Neuron (in vitro differentiated cells): ENCODE data around the gene MAG.

Experiments
- H2AFZ ChIP-seq: one replicate; pipeline ENCODE4 v1.6.1; 2013; ENCODE audit warnings: low read depth, mild to moderate bottlenecking, inconsistent platforms, low read length, moderate library complexity
- H3K27me3 ChIP-seq: one replicate; pipeline ENCODE4 v1.6.1; 2013; ENCODE audit warnings: low read length; ENCODE audit not compliant: insufficient read depth
- H3K36me3 ChIP-seq: one replicate; pipeline ENCODE4 v1.6.1; 2013; ENCODE audit warnings: low read length; ENCODE audit not compliant: insufficient read depth
- H3K4me1 ChIP-seq: one replicate; pipeline ENCODE4 v1.6.1; 2013; ENCODE audit warnings: low read length; ENCODE audit not compliant: insufficient read depth
- H3K4me3 ChIP-seq: 2 replicates; pipeline ENCODE4 v1.5.1; 2013; ENCODE audit warnings: mild to moderate bottlenecking, low read length, moderate library complexity
- H3K9me3 ChIP-seq: one replicate; pipeline ENCODE4 v1.6.1; 2013; ENCODE audit warnings: low read length

Gene MAG

GRCh38 chr19:35314031-35314430 is 22.1 kb downstream of the MAG start:
- H3K36me3 ChIP-seq, result no peaks in the 10 kb centered on the region
- no peaks in the 10 kb centered on the region for H3K9me3 ChIP-seq
- peaks cover 3% of the 10 kb centered on the region for H3K27me3 ChIP-seq
- H2AFZ ChIP-seq, result no peak overlapping the region
- H3K4me3 ChIP-seq, result no peak overlapping the region
- peaks cover 5% of the 10 kb centered on the region for H3K4me1 ChIP-seq

DNA sequence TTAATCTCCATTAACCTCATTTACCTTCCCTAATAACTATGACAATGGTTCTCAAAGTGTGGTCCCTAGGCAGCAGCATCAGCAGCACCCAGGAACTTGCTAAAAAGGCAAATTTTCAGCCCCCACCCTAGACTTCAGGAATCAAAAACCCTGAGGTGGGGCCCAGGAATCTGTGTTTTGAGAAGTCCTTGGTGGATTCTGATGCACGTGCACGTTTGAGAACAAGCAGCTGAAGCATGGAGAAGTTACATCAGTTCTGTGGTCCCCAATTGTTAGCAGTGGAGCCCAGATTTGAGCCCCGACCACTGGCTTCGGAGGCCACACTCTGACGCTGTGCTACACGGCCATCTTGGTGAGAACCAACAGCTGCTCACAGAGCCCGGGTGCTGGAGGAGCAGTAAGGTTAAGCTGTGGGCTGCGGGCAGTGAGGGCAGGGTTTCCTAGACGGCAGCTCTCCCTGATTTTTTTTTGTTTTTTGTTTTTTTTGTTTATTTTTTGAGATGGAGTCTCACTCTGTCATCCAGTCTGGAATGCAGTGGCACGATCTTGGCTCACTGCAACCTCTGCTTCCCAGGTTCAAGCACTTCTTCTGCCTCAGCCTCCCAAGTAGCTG is 23.0 kb downstream of the MAG start:
- Histone ChIP-seq H3K9me3 (no peaks in the 10 kb centered on the region), H2AFZ (no peak overlapping the region), H3K27me3 (peaks cover 3% of the 10 kb centered on the region), H3K4me3 (no peak overlapping the region), H3K4me1 (peaks cover 5% of the 10 kb centered on the region), H3K36me3 (no peaks in the 10 kb centered on the region)

DNA sequence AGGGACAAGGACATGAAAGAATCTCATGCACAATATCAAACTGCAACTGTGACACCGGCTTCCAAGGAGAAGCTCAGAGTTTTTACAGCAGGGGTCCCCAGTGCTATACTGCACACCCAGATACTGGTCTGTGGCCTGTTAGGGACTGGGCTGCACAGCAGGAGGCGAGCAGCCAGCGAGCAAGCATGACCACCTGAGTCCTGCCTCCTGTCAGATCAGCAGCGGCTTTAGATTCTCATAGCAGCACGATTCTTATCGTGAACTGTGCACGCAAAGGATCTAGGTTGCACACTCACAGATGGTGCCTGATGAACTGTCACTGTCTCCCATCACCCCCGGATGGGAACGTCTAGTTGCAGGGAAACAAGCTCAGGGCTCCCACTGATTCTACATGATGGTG is 23.9 kb downstream of the MAG start:
- Histone ChIP-seq H3K9me3 (no peaks in the 10 kb centered on the region), H2AFZ (no peak overlapping the region), H3K27me3 (peaks cover 3% of the 10 kb centered on the region), H3K4me1 (peaks cover 5% of the 10 kb centered on the region), H3K36me3 (no peaks in the 10 kb centered on the region), H3K4me3 (no peak overlapping the region)

- Histone ChIP-seq H3K4me1 (peaks cover 5% of the 10 kb centered on the region), H3K27me3 (peaks cover 3% of the 10 kb centered on the region), H2AFZ (no peak overlapping the region), H3K4me3 (no peak overlapping the region), H3K9me3 (no peaks in the 10 kb centered on the region), H3K36me3 (no peaks in the 10 kb centered on the region)
Observed at GRCh38 chr19:35316560-35316959, 24.6 kb downstream of the MAG start.

GRCh38 chr19:35317464-35318043 is 25.6 kb downstream of the MAG start:
- no peaks in the 10 kb centered on the region for H3K36me3 ChIP-seq
- peaks cover 3% of the 10 kb centered on the region for H3K27me3 ChIP-seq
- H3K4me3 ChIP-seq, result no peak overlapping the region
- no peaks in the 10 kb centered on the region for H3K9me3 ChIP-seq
- H2AFZ ChIP-seq, result no peak overlapping the region
- peaks cover 5% of the 10 kb centered on the region for H3K4me1 ChIP-seq

GRCh38 chr19:35318679-35319448 is 26.9 kb downstream of the MAG start:
- no peaks in the 10 kb centered on the region for H3K36me3 ChIP-seq
- H3K9me3 ChIP-seq, result no peaks in the 10 kb centered on the region
- no peak overlapping the region for H2AFZ ChIP-seq
- H3K27me3 ChIP-seq, result no peaks in the 10 kb centered on the region
- peaks cover 5% of the 10 kb centered on the region for H3K4me1 ChIP-seq
- H3K4me3 ChIP-seq, result no peak overlapping the region

- no peaks in the 10 kb centered on the region for H3K9me3 ChIP-seq
- H3K4me1 ChIP-seq, result peaks cover 5% of the 10 kb centered on the region
- H3K36me3 ChIP-seq, result no peaks in the 10 kb centered on the region
- H3K4me3 ChIP-seq, result no peak overlapping the region
- no peaks in the 10 kb centered on the region for H3K27me3 ChIP-seq
- no peak overlapping the region for H2AFZ ChIP-seq
Observed at GRCh38 chr19:35320065-35320713, 28.2 kb downstream of the MAG start.

- H3K4me3 ChIP-seq, result no peak overlapping the region
- no peak overlapping the region for H2AFZ ChIP-seq
- H3K36me3 ChIP-seq, result no peaks in the 10 kb centered on the region
- H3K4me1 ChIP-seq, result peaks cover 5% of the 10 kb centered on the region
- H3K27me3 ChIP-seq, result no peaks in the 10 kb centered on the region
- no peaks in the 10 kb centered on the region for H3K9me3 ChIP-seq
Observed at GRCh38 chr19:35321291-35321690, 29.3 kb downstream of the MAG start.

- H3K27me3 ChIP-seq, result no peaks in the 10 kb centered on the region
- no peak overlapping the region for H2AFZ ChIP-seq
- no peak overlapping the region for H3K4me3 ChIP-seq
- H3K4me1 ChIP-seq, result peaks cover 5% of the 10 kb centered on the region
- H3K36me3 ChIP-seq, result no peaks in the 10 kb centered on the region
- no peaks in the 10 kb centered on the region for H3K9me3 ChIP-seq
Observed at GRCh38 chr19:35322014-35322413, 30.1 kb downstream of the MAG start.

GRCh38 chr19:35327642-35328041 is 35.7 kb downstream of the MAG start:
- no peaks in the 10 kb centered on the region for H3K36me3 ChIP-seq

GRCh38 chr19:35328851-35329285 is 36.9 kb downstream of the MAG start, which contains the start of gene CD22:
Gene CD22, plus strand, starts transcription at chr19:35329187. Its CDS starts 2,854 bp downstream, at chr19:35332041.
- Histone ChIP-seq H3K36me3 (no peaks in the 10 kb centered on the region), H3K27me3 (peaks cover 3% of the 10 kb centered on the region), H3K4me3 (no peak within 1 kb of the TSS), H3K9me3 (no peaks in the 10 kb centered on the region), H2AFZ (no peak within 1 kb of the TSS), H3K4me1 (no peaks in the 10 kb centered on the region)

More at GRCh38 chr19:35327642-35328041, 35.7 kb downstream of the MAG start:
- H3K4me1 ChIP-seq, result no peaks in the 10 kb centered on the region
- H3K9me3 ChIP-seq, result no peaks in the 10 kb centered on the region
- no peak overlapping the region for H2AFZ ChIP-seq
- H3K4me3 ChIP-seq, result no peak overlapping the region
- peaks cover 3% of the 10 kb centered on the region for H3K27me3 ChIP-seq

GRCh38 chr19:35329323-35329722 is 37.4 kb downstream of the MAG start:
- Histone ChIP-seq H3K4me1 (no peaks in the 10 kb centered on the region), H2AFZ (no peak overlapping the region), H3K36me3 (no peaks in the 10 kb centered on the region), H3K4me3 (no peak overlapping the region), H3K27me3 (peaks cover 3% of the 10 kb centered on the region), H3K9me3 (no peaks in the 10 kb centered on the region)

DNA sequence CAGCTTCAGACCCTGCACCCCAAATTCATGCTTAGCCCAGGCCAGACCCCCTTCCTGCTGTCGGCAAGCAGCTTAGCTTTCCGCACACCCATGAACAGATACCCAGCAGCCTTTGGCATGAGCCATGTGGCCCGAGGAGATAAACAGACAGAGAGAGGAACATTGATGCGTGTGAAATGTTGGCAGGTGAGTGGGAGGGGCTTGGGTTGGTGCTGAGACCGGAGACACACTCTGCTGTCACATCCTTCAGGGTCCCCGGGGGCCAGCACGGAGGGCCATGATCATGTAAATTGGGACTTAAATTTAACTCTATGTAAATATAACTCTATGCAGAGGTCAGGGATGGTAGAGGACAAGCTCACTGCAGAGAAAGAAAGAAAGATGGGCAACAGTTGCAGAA is 38.5 kb downstream of the MAG start:
- Histone ChIP-seq H3K27me3 (peaks cover 3% of the 10 kb centered on the region), H3K36me3 (no peaks in the 10 kb centered on the region)

More for the DNA sequence above, 38.5 kb downstream of the MAG start:
- H2AFZ ChIP-seq, result no peak overlapping the region
- H3K4me3 ChIP-seq, result no peak overlapping the region
- no peaks in the 10 kb centered on the region for H3K4me1 ChIP-seq
- no peaks in the 10 kb centered on the region for H3K9me3 ChIP-seq
